Erythroblast (primary cell): ENCODE data around the gene CWH43.

ENCODE experiments used
- GATA1 ChIP-seq: IDR thresholded peaks from 2 replicates; pipeline ENCODE4 v1.6.1; 2011; ENCODE audit warnings: low read depth, mild to moderate bottlenecking, control low read depth, low read length, moderate library complexity
- POLR2A ChIP-seq: IDR thresholded peaks from 2 replicates; pipeline ENCODE4 v1.6.1; 2011; ENCODE audit warnings: mild to moderate bottlenecking, low read length

- TF ChIP-seq POLR2A (no peak), GATA1 (no peak)
These were observed 40.1 kb upstream of the CWH43 start for GRCh38 chr4:48945981-48946380.
